HFF-Myc (cell line): Measurements from ENCODE around the gene ZSWIM5.
"Not testable (repeated sequence)": the region's sequence is repeated elsewhere in the genome, so short reads cannot be mapped to it uniquely, and the experiment has no call there.

Experiments used
- DNase-seq: peaks from one replicate; pipeline ENCODE4 v3.0.0-alpha.2; 2011; ENCODE audit warnings: low read depth; ENCODE audit errors: extremely low read depth
- H3K4me3 ChIP-seq: replicated peaks from 2 replicates; pipeline ENCODE4 v1.5.1; 2011; ENCODE audit warnings: low read depth, mild to moderate bottlenecking, control low read depth, low read length
- TF ChIP-seq, protein P1 (sequence below): IDR thresholded peaks from 2 replicates; pipeline ENCODE4 v1.5.1; 2012; ENCODE audit warnings: mild to moderate bottlenecking, low read depth, low read length, control low read depth; ENCODE audit errors: missing control alignments

The ZSWIM5 gene

DNA sequence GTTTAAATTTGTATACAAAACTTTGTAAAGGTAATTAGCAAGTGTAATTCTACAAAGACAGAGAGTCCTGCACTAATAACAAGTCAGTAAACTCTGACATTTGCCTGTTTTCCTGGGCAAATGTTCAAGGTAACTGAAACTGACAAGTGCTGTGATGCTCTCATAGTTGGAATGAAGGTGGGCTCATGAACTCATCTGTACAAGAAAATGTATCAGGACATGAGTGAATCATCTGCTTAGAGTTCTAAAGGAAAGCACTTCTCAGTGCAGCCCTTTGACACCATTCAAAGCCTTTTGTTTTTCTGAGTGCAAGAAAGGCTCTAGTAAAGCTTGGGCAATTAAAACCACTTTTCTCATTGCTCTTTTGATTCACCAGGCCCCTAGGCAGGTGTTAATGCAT, 102.9 kb downstream of the ZSWIM5 start:
- no peak overlapping the region for H3K4me3 ChIP-seq
- TF ChIP-seq, protein P1, sequence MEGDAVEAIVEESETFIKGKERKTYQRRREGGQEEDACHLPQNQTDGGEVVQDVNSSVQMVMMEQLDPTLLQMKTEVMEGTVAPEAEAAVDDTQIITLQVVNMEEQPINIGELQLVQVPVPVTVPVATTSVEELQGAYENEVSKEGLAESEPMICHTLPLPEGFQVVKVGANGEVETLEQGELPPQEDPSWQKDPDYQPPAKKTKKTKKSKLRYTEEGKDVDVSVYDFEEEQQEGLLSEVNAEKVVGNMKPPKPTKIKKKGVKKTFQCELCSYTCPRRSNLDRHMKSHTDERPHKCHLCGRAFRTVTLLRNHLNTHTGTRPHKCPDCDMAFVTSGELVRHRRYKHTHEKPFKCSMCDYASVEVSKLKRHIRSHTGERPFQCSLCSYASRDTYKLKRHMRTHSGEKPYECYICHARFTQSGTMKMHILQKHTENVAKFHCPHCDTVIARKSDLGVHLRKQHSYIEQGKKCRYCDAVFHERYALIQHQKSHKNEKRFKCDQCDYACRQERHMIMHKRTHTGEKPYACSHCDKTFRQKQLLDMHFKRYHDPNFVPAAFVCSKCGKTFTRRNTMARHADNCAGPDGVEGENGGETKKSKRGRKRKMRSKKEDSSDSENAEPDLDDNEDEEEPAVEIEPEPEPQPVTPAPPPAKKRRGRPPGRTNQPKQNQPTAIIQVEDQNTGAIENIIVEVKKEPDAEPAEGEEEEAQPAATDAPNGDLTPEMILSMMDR: no peak
- no peak for DNase-seq

- DNase-seq: no peak
- no peak overlapping the region for H3K4me3 ChIP-seq
- TF ChIP-seq, protein P1: no peak
These were observed 104.5 kb downstream of the ZSWIM5 start for GRCh38 chr1:45101947-45102346.

- not testable (repeated sequence) for DNase-seq, H3K4me3 ChIP-seq
These were observed 104.9 kb downstream of the ZSWIM5 start for GRCh38 chr1:45101528-45101927.

- TF ChIP-seq, protein P1: no peak
- no peak overlapping the region for H3K4me3 ChIP-seq
- DNase-seq: no peak
These were observed 108.5 kb downstream of the ZSWIM5 start for GRCh38 chr1:45097944-45098343.

GRCh38 chr1:45097079-45097478, 109.3 kb downstream of the ZSWIM5 start:
- no peak for DNase-seq
- H3K4me3 ChIP-seq: no peak overlapping the region
- TF ChIP-seq, protein P1: no peak

GRCh38 chr1:45095450-45095849, 111.0 kb downstream of the ZSWIM5 start:
- no peak for DNase-seq
- TF ChIP-seq, protein P1: no peak
- no peak overlapping the region for H3K4me3 ChIP-seq

DNA sequence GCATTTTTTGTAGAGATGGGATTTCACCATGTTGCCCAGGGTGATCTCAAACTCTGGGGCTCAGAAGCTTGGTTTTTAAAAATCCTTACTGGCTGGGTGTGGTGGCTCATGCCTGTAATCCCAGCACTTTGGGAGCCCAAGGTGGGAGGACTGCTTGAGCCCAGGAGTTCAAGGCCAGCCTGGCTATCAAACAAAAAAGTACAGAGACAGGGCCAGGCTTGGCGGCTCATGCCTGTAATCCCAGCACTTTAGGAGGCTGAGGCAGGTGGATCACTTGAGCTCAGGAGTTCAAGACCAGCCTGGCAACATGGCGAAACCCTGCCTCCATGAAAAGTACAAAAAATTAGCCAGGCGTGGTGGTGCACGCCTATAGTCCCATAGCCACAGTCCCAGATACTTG, 112.0 kb downstream of the ZSWIM5 start:
- H3K4me3 ChIP-seq, DNase-seq: not testable (repeated sequence)

GRCh38 chr1:45093334-45093733, 113.1 kb downstream of the ZSWIM5 start:
- no peak for DNase-seq
- TF ChIP-seq, protein P1: no peak
- H3K4me3 ChIP-seq: no peak overlapping the region
